TTC549 (cell line): ENCODE data around the gene YKT6.
"Not testable (repeated sequence)": the region's sequence is repeated elsewhere in the genome, so short reads cannot be mapped to it uniquely, and the experiment has no call there.

Experiments used
- FAIRE-seq: peaks from 2 replicates; lab custom pipeline; 2012; peaks lifted over from hg19 to GRCh38; lab: Jason Lieb, UNC

Gene YKT6

GRCh38 chr7:44194069-44194468 lies 6.7 kb upstream of the YKT6 start:
- no peak for FAIRE-seq

- no peak for FAIRE-seq
These were observed 6.1 kb upstream of the YKT6 start for GRCh38 chr7:44194562-44195145.

GRCh38 chr7:44195889-44196288 lies 4.9 kb upstream of the YKT6 start:
- FAIRE-seq, result no peak

GRCh38 chr7:44196450-44196872 lies 4.3 kb upstream of the YKT6 start:
- no peak for FAIRE-seq

- FAIRE-seq, result no peak
These were observed 3.3 kb upstream of the YKT6 start for GRCh38 chr7:44197474-44197873.

GRCh38 chr7:44200163-44200562 lies 615 bp upstream of the YKT6 start:
- FAIRE-seq, result not testable (repeated sequence)

- no peak for FAIRE-seq
These were observed 1.0 kb downstream of the YKT6 start for GRCh38 chr7:44201813-44202212.

- FAIRE-seq, result no peak
These were observed 5.2 kb downstream of the YKT6 start for GRCh38 chr7:44206008-44206407.

GRCh38 chr7:44208085-44208484 lies 7.3 kb downstream of the YKT6 start:
- no peak for FAIRE-seq

- no peak for FAIRE-seq
These were observed 9.3 kb downstream of the YKT6 start for GRCh38 chr7:44210107-44210506.

- no peak for FAIRE-seq
These were observed 10.4 kb downstream of the YKT6 start for GRCh38 chr7:44211126-44211675.

GRCh38 chr7:44212018-44212417 lies 11.2 kb downstream of the YKT6 start:
- no peak for FAIRE-seq

GRCh38 chr7:44212581-44213184 lies 11.9 kb downstream of the YKT6 start:
- no peak for FAIRE-seq

GRCh38 chr7:44213206-44213876 lies 12.6 kb downstream of the YKT6 start:
- no peak for FAIRE-seq

GRCh38 chr7:44213877-44214388 lies 13.2 kb downstream of the YKT6 start:
- FAIRE-seq, result no peak

GRCh38 chr7:44215531-44215930 lies 14.8 kb downstream of the YKT6 start:
- FAIRE-seq, result no peak

- FAIRE-seq, result no peak
These were observed 15.2 kb downstream of the YKT6 start for GRCh38 chr7:44216019-44216418.

GRCh38 chr7:44216521-44217222 lies 15.9 kb downstream of the YKT6 start:
- FAIRE-seq, result no peak

GRCh38 chr7:44217223-44217714 lies 16.5 kb downstream of the YKT6 start:
- no peak for FAIRE-seq

- FAIRE-seq, result no peak
These were observed 17.1 kb downstream of the YKT6 start for GRCh38 chr7:44217852-44218402.

- FAIRE-seq, result no peak
These were observed 17.8 kb downstream of the YKT6 start for GRCh38 chr7:44218418-44219201.
